Activated naive CD8-positive, alpha-beta T cell (primary cell): ENCODE results near the gene ATP5PB.

Source experiments
- H3K27ac Mint-ChIP-seq: one replicate; pipeline ENCODE4 v1.8.0; 2021; ENCODE audit warnings: mixed read lengths
- H3K27me3 Mint-ChIP-seq: one replicate; pipeline ENCODE4 v1.8.0; 2021; ENCODE audit warnings: mixed read lengths
- H3K36me3 Mint-ChIP-seq: one replicate; pipeline ENCODE4 v1.8.0; 2021; ENCODE audit warnings: mixed read lengths
- H3K4me1 Mint-ChIP-seq: one replicate; pipeline ENCODE4 v1.8.0; 2021; ENCODE audit warnings: low read depth, mixed read lengths
- H3K4me3 Mint-ChIP-seq: one replicate; pipeline ENCODE4 v1.8.0; 2021; ENCODE audit warnings: mild to moderate bottlenecking, mixed read lengths
- H3K9me3 Mint-ChIP-seq: one replicate; pipeline ENCODE4 v1.8.0; 2021; ENCODE audit warnings: low read depth, mixed read lengths

The ATP5PB gene

DNA sequence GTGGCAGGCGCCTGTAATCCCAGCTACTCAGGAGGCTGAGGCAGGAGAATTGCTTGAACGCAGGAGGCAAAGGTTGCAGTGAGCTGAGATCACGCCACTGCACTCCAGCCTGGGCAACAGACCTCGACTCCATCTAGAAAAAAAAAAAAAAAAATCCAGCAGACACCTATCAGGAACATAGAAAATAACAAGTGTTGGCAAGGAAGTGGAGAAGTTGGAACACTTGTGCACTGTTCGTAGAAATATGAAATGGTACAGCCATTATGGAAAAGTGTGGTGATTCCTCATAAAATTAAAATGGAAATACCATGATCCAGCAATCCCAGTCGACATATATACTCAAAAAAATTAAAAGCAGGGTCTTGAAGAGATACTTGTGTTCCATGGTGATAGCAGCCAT is 12.5 kb downstream of the ATP5PB start:
- Mint-ChIP-seq H3K27me3 (no peaks in the 10 kb centered on the region), H3K36me3 (peaks cover 22% of the 10 kb centered on the region), H3K4me3 (no peak overlapping the region), H3K9me3 (peaks cover 5% of the 10 kb centered on the region), H3K27ac (no peak overlapping the region), H3K4me1 (peaks cover 27% of the 10 kb centered on the region)

DNA sequence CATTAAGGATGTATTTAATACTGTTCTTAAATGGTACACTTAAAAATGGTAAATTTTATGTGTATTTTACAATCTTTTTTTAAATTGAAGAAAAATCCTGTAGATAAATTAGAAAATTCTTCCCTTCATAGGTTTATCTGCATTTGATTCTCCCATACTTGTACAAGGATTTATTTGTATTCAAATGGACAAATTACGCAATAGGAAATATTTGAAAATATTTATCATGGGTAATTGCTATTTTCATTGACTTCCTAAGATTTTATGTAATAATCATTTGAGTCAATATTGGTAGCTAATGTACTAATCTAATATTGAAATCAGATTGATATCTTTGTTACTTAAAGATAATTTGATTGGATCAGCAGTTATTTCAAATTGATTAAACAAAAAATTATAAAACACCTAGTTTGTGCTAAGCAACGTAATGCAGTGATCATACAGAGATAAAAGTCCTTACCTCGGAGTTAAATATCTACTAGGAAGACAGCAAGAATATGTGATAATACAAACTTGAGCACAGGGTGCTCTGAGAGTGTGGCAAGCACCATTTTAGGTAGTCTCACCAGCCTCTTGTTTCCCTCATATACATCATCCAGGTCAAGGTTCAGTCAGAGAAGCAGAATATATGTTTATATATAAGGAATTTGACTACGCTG is 13.2 kb downstream of the ATP5PB start:
- H3K27ac Mint-ChIP-seq = no peak overlapping the region

DNA sequence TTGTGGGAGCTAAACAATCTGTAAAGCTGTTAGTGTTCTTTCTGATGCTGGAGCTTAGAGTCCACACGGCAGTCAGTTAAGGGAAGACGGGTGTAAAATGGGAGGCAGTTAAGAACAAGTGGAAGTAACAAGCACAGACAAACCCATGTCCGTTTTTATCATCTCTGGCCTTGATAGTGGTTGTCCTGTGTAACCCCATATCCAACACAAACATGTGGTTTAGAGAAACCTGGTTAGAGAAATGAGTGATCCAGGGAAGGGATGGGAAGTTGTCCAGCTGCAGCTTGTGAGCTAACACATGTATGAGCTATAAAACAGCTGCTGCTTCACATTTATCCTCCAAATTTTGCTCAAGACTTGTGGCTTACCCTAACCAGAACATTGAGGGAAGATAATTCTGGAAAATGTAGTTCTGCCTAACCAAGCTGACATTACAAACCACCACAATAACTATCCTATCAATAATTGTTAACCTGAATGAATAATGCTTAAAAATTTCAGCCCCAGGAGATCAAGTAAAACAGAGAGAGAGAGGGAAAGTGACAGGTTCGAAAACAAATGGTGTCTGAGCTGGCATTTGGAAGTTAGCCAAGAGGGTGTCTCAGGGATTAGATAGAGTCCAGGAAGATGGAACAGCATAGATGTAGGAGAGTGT is 13.9 kb downstream of the ATP5PB start:
- H3K9me3 Mint-ChIP-seq = peaks cover 5% of the 10 kb centered on the region
- H3K4me1 Mint-ChIP-seq = peaks cover 30% of the 10 kb centered on the region
- H3K27me3 Mint-ChIP-seq = no peaks in the 10 kb centered on the region
- H3K27ac Mint-ChIP-seq = peak overlapping the region; percentile 64
- peaks cover 21% of the 10 kb centered on the region for H3K36me3 Mint-ChIP-seq
- no peak overlapping the region for H3K4me3 Mint-ChIP-seq

More for the DNA sequence above, 13.2 kb downstream of the ATP5PB start:
- H3K4me3 Mint-ChIP-seq = no peak overlapping the region
- peaks cover 21% of the 10 kb centered on the region for H3K36me3 Mint-ChIP-seq
- peaks cover 5% of the 10 kb centered on the region for H3K9me3 Mint-ChIP-seq
- peaks cover 25% of the 10 kb centered on the region for H3K4me1 Mint-ChIP-seq
- H3K27me3 Mint-ChIP-seq = no peaks in the 10 kb centered on the region

DNA sequence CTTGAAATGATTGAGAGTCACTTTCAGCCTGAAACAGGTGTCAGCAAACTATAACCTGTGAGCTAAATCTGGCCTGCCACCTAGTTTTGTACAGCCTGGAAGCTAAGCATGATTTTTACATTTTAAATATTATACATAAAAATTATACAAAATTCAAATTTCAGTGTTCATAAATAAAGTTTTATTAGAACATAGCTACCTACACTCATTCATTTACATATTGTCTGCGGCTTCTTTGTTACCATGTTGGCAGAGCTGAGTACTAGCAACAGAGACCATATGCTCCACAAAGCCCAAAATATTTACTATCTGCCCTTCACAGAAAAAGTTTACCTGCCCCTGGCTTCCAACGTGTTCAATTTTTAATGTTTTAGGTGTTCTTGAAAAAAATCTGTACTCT is 16.5 kb downstream of the ATP5PB start:
- Mint-ChIP-seq H3K27me3 (no peaks in the 10 kb centered on the region), H3K9me3 (peaks cover 5% of the 10 kb centered on the region), H3K4me3 (no peak overlapping the region), H3K36me3 (peaks cover 17% of the 10 kb centered on the region), H3K27ac (no peak overlapping the region), H3K4me1 (peaks cover 25% of the 10 kb centered on the region)

DNA sequence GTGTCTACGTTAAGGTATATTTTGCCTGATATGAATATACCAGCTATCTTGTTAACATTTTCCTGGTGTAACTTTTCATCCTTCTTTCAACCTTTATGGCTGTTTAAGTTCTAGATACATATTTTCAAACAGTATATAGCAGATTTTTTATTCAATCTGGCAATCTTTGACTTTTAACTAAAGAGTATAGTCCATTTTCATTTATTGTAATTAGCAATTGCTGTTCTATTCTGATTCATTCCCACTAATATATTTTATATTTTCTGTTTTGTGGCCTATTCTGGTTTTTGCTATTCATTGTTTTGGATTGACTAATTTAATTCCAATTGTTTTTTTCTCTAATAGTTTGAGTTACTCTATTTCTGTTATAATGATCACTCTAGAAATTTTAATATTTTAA is 17.2 kb downstream of the ATP5PB start:
- Mint-ChIP-seq H3K27me3 (no peaks in the 10 kb centered on the region), H3K9me3 (peaks cover 5% of the 10 kb centered on the region), H3K27ac (no peak overlapping the region), H3K36me3 (peaks cover 17% of the 10 kb centered on the region), H3K4me1 (peaks cover 25% of the 10 kb centered on the region), H3K4me3 (no peak overlapping the region)

DNA sequence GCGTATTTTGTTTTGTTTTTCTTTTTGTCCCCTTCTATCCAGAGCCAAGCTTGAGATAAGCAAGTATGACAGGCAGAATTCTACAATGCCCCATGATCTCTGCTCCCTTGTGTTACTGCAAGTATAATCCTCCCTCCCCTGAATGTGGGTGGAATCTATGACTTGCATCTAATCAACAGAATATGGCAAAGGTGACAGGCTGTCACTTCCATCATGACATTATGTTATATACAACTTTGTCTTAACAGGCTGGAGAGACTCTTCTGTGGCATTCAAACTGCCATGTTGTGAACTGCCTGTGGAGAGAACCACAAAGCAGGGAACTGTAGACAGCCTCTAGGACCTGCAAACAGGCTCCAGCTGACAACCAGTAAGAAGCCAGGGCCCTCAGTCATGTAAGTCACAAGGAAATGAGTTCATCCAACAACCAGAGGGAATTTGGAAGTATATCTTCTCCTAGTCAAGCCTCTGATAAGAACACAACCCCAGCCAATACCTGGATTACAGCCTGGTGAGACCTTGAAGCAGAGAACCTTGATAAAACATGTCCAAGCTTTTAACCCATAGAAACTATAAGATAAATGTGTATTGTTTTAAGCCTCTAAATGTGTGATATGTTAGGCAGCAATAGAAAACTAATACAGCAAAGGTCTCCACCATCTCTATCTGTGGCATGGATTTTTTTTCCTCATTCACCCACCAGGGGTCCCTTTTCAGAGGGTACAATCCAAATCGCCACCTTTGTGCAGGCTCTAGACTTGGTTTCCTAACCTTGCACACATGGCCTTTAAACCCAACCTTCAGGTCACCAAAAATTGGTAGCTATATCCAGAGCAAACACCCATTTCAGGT is 18.8 kb downstream of the ATP5PB start:
- Mint-ChIP-seq H3K27me3 (no peaks in the 10 kb centered on the region), H3K36me3 (peaks cover 15% of the 10 kb centered on the region), H3K4me3 (no peak overlapping the region), H3K4me1 (peaks cover 32% of the 10 kb centered on the region), H3K9me3 (peaks cover 4% of the 10 kb centered on the region), H3K27ac (peak overlapping the region; percentile 84)

DNA sequence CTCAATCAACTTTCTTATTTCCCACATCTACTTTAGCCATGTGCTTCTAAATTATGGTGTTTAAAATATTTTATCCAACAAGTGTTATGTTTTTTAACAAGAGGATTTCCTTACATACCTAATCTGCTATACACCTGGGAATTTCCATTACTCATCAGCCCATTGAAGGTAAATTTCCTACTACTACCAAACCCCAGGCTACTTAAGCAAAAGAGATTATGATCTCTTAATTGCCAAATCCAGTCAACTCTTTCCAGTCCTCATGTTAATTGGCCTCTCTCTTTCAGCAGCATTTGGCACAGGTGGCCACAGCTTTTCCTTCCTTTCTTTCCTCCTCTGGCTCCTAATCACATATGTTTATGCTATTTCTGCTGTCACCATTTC is 19.4 kb downstream of the ATP5PB start:
- no peaks in the 10 kb centered on the region for H3K27me3 Mint-ChIP-seq
- H3K4me3 Mint-ChIP-seq = no peak overlapping the region
- H3K9me3 Mint-ChIP-seq = no peaks in the 10 kb centered on the region
- H3K36me3 Mint-ChIP-seq = peaks cover 11% of the 10 kb centered on the region
- H3K27ac Mint-ChIP-seq = no peak overlapping the region
- peaks cover 32% of the 10 kb centered on the region for H3K4me1 Mint-ChIP-seq

DNA sequence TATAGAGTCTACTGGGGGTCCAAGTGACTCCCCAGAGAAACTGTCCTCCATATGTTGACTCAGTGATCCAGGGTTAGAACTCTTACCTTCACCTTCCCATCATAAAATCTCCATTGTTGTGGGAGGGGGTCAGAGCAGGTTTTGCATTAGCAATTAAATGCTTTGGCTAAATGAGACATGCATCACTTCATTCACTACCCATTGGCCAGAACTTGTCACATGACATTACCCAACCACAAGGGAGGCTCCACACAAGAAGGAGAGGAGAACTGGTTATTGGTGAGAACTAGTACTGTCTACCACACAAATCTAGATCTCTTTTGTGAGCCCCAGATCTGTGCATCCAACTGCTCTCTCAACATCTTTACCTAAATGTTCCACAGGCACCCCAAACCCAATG is 20.3 kb downstream of the ATP5PB start:
- Mint-ChIP-seq H3K4me3 (no peak overlapping the region), H3K27me3 (no peaks in the 10 kb centered on the region), H3K9me3 (no peaks in the 10 kb centered on the region), H3K4me1 (peaks cover 32% of the 10 kb centered on the region), H3K36me3 (peaks cover 11% of the 10 kb centered on the region), H3K27ac (no peak overlapping the region)

DNA sequence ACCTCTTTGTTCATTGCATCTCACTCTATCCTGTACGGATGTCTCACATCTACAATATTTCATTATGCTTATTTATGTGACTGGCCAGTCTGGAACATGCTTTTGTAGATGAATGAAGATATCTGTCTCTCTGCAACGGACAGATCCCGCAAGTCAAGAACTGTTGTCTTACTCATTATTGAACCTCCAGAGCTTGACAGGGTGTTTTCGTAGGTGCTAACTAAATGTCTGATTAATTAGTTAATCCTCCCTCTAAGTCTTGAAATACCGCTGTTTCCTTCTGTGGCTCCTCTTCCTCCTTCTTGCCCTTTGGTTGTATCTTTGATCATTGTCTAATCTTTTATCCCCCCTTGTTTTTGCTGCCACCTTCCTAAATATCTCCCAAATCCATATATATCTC is 21.3 kb downstream of the ATP5PB start:
- H3K27ac Mint-ChIP-seq = no peak overlapping the region
- peaks cover 7% of the 10 kb centered on the region for H3K36me3 Mint-ChIP-seq
- peaks cover 35% of the 10 kb centered on the region for H3K4me1 Mint-ChIP-seq
- no peak overlapping the region for H3K4me3 Mint-ChIP-seq
- no peaks in the 10 kb centered on the region for H3K27me3 Mint-ChIP-seq
- no peaks in the 10 kb centered on the region for H3K9me3 Mint-ChIP-seq

DNA sequence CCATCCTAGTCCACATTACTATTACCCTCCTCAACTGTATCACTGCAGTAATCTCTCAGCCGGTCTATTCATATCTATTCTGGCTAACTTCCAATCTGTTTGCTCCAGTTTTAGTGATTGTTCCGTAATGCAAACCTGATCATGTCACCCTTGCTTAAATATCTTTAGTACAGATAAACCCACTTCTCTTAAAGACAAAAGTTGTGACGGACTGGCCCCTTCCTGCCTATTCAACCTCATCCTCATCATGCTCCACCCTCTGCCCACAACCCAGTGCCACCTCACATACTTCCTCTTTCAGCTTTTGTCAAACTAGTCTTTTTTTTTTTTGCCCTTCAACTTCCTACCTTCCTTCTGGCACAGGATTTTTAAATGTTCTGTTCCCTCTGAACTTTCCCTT is 21.7 kb downstream of the ATP5PB start:
- Mint-ChIP-seq H3K36me3 (peaks cover 7% of the 10 kb centered on the region), H3K27ac (no peak overlapping the region), H3K27me3 (no peaks in the 10 kb centered on the region), H3K9me3 (no peaks in the 10 kb centered on the region), H3K4me1 (peaks cover 39% of the 10 kb centered on the region), H3K4me3 (no peak overlapping the region)

DNA sequence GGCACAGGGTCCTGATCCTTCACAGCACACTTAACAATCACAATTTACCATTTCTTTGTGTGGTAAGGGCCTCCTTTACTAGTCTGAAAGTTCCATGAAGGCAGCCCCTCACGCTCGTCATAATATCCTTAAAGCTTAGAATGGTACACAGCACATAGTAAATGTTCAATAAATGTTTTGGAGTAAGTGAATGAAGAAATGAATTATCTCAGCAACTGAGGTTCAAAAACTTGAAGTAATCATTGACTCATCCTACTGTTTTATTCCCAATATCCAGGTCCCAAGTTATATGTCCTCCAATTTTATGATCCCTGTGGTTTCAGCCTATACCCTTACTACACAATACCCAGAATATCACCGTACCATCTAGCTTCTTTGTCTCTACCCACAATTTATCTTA is 22.3 kb downstream of the ATP5PB start:
- Mint-ChIP-seq H3K36me3 (peaks cover 7% of the 10 kb centered on the region), H3K9me3 (no peaks in the 10 kb centered on the region), H3K4me3 (no peak overlapping the region), H3K27me3 (no peaks in the 10 kb centered on the region), H3K4me1 (peaks cover 44% of the 10 kb centered on the region), H3K27ac (no peak overlapping the region)

DNA sequence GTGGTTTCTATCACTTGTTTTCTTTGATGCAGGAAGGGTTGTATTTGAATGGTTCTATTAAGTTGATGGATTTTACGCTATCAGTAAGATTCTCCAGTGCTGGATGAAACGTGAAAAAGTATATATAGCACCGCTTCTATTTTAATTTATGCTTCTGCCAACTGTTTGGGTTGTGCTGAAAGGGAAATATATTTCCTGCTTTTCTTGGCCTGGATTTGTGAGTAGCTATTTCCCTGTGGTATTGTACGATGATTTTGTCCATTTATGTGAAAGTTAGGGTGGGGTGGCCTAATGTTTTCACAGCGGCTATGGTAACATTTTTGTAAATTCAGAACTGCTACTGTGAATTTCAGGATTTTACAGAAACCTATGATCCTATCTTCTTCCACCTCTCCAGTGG is 24.8 kb downstream of the ATP5PB start:
- Mint-ChIP-seq H3K27ac (peak overlapping the region; percentile 94), H3K27me3 (no peaks in the 10 kb centered on the region), H3K4me1 (peaks cover 61% of the 10 kb centered on the region), H3K4me3 (peak overlapping the region; percentile 89), H3K9me3 (no peaks in the 10 kb centered on the region), H3K36me3 (peaks cover 9% of the 10 kb centered on the region)

DNA sequence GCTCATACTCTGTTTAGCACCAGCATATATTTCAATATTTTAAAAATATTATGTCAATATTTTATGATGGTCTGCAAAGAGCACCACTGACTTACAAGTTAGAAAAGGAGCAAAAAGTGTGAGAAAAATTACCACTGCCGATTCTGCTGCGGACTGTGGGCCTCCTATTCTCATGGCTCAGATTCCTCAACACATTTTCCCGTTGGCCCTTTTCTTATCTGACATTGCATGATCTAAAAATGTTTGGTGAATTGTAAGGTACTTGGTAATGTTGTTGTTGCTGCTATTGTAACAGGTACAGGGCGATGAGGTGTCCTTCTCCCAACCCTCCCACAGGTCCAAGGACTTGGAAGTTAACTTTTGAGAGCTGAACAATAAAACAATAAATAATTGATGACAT is 25.3 kb downstream of the ATP5PB start:
- Mint-ChIP-seq H3K4me3 (peak overlapping the region; percentile 89), H3K4me1 (peaks cover 62% of the 10 kb centered on the region), H3K27me3 (no peaks in the 10 kb centered on the region), H3K9me3 (no peaks in the 10 kb centered on the region), H3K36me3 (peaks cover 9% of the 10 kb centered on the region), H3K27ac (peak overlapping the region; percentile 94)

DNA sequence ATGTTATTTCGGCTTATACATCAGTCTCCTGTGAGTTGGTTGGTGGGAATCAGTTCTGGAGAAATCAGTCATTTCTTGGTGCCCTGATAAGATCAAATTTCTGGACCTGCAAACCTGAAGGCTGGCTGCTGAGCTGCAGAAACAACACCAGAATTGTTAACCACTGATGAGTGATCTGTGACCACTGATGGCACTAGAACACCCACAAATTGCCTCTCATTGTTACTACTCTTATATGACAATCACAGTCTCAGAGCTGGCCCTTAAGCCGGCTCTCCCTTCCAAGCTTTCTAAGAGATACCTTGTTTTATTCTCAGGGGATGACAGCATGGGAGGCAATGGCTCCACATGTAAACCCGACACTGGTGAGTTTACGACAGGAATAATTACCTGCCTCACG is 26.4 kb downstream of the ATP5PB start:
- H3K27ac Mint-ChIP-seq = peak overlapping the region; percentile 94
- no peaks in the 10 kb centered on the region for H3K9me3 Mint-ChIP-seq
- H3K36me3 Mint-ChIP-seq = peaks cover 9% of the 10 kb centered on the region
- H3K27me3 Mint-ChIP-seq = no peaks in the 10 kb centered on the region
- peaks cover 66% of the 10 kb centered on the region for H3K4me1 Mint-ChIP-seq
- peak overlapping the region; percentile 89 for H3K4me3 Mint-ChIP-seq

DNA sequence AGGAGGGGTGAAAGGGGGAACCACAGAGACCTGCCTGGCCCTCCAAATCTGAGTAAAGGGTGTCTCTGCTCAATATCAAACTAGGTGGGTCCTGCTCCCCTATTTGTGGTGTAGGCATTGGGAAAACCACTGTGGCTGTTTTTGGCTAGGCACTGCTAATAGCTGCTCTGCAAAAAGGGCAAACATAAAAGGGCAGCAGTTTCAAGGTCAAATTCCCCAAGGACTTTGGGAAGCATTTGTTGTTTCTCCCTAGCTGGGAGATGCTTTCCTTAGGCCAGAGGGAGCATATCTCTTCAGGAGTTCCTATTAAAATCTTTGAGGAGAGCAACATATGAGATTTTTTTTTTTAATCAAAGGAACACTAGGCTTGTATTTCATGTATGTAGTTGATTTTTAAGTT is 26.9 kb downstream of the ATP5PB start:
- Mint-ChIP-seq H3K27ac (peak overlapping the region; percentile 94), H3K4me1 (peaks cover 67% of the 10 kb centered on the region), H3K9me3 (no peaks in the 10 kb centered on the region), H3K4me3 (peak overlapping the region; percentile 89), H3K36me3 (peaks cover 9% of the 10 kb centered on the region), H3K27me3 (no peaks in the 10 kb centered on the region)
